ENCODE results near the gene AOC3. TPM values are rescaled to one million over a fixed set of nuclear protein-coding genes. Genes with fewer than 3 reads are reported as not detected.

AOC3 gene
- total and polyA plus RNA-seq, 2 of the 13 experiments (the other 11 are each of a cell fraction or from before 2014, with no cell fraction given): 8.7 to 51.7 TPM

- TF ChIP-seq ZNF350 (CRISPR knock-in tag; IDR thresholded peaks at IDR 0.05; ENCODE audit: borderline replicate concordance, low read depth) (peak; percentile 66), NCOA2 (CRISPR knock-in tag; IDR thresholded peaks at IDR 0.05) (peak; percentile 30; the same call in 1 of the 2 replicates), RNF219 (CRISPR knock-in tag; IDR thresholded peaks at IDR 0.05) (no peak), GATA4 (IDR thresholded peaks at IDR 0.05; ENCODE audit: borderline replicate concordance, low read depth) (no peak), FOXP4 (CRISPR knock-in tag; IDR thresholded peaks at IDR 0.05) (no peak), NFIC (IDR thresholded peaks at IDR 0.05; ENCODE audit: low read length) (no peak), ARID4A (CRISPR knock-in tag; IDR thresholded peaks at IDR 0.05; ENCODE audit: borderline replicate concordance) (peak; percentile 78), NCOA1 (CRISPR knock-in tag; IDR thresholded peaks at IDR 0.05) (no peak; the same call in 1 of the 2 replicates), ZNF83 (CRISPR knock-in tag; IDR thresholded peaks at IDR 0.05; ENCODE audit: borderline replicate concordance) (no peak), ISL2 (CRISPR knock-in tag; IDR thresholded peaks at IDR 0.05) (peak; percentile 36), PRPF4 (IDR thresholded peaks at IDR 0.05; ENCODE audit: low read depth, low read length, poor library complexity, severe bottlenecking) (no peak), ZBTB21 (CRISPR knock-in tag; IDR thresholded peaks at IDR 0.05) (no peak), XRCC5 (optimal IDR thresholded peaks at IDR 0.05; ENCODE audit: low read length) (no peak), KAT8 (CRISPR knock-in tag; IDR thresholded peaks at IDR 0.05) (no peak; the same call in none of the 2 replicates), ZNF12 (CRISPR knock-in tag; IDR thresholded peaks at IDR 0.05) (no peak), ZNF746 (CRISPR knock-in tag; IDR thresholded peaks at IDR 0.05) (peak; percentile 76), HNRNPK (IDR thresholded peaks at IDR 0.05; ENCODE audit: low read depth, low read length, poor library complexity, severe bottlenecking) (no peak), ZNF264 (CRISPR knock-in tag; IDR thresholded peaks at IDR 0.05) (no peak; the same call in 1 of the 2 replicates), STAG1 (CRISPR knock-in tag; IDR thresholded peaks at IDR 0.05) (peak; percentile 10; the same call in 1 of the 2 replicates), ZSCAN22 (CRISPR knock-in tag; IDR thresholded peaks at IDR 0.05) (no peak), HMG20B (CRISPR knock-in tag; conservative IDR thresholded peaks at IDR 0.05) (0 out of 2 replicates have a peak, but pooled peaks have one; percentile 22), ZNF569 (CRISPR knock-in tag; IDR thresholded peaks at IDR 0.05; ENCODE audit: borderline replicate concordance) (0 out of 2 replicates have a peak, but pooled peaks have one; percentile 58)
Measured at GRCh38 chr17:42853968-42854790, 3.2 kb downstream of the AOC3 start (continued).

All from HepG2 (cell line).